Vagina (tissue), 2 donors: ENCODE data around the gene FBXL14. TPM values are rescaled to one million over a fixed set of nuclear protein-coding genes. Genes with fewer than 3 reads are reported as not detected.

Experiments used
- DNase-seq, 2 donors: peaks; one replicate each; pipeline ENCODE4 v3.0.0-alpha.2; 2017; ENCODE audit errors: extremely low spot score in 2 of 2
- H3K27ac ChIP-seq: fragments of 200-600 bp; sonication (generic); one replicate; pipeline ENCODE4 v1.5.1; 2019
- H3K27me3 ChIP-seq: fragments of 200-600 bp; sonication (generic); one replicate; pipeline ENCODE4 v1.5.1; 2019
- H3K36me3 ChIP-seq, 2 donors: fragments of 200-600 bp; sonication (generic); one replicate each; pipeline ENCODE4 v1.5.1; 2017 to 2019
- H3K4me1 ChIP-seq: fragments of 200-600 bp; sonication (generic); one replicate; pipeline ENCODE4 v1.5.1; 2019
- H3K4me3 ChIP-seq, 2 donors: fragments of 200-600 bp; sonication (generic); 1 replicate in 1 of 2; 2 replicates in 1 of 2; pipeline ENCODE4 v1.5.1; 2016 to 2019
- H3K9me3 ChIP-seq: fragments of 200-600 bp; sonication (generic); one replicate; pipeline ENCODE4 v1.5.1; 2019
- CTCF ChIP-seq, 3 experiments: fragments of 450-650 bp in 2 of 3; fragments of 200-600 bp in 1 of 3; sonication (generic) in 1 of 3; IDR thresholded peaks; one replicate each; pipeline ENCODE4 v1.5.1; 2017 to 2019; ENCODE audit warnings: antibody characterized with exemption in 3 of 3, mild to moderate bottlenecking in 2 of 3, moderate library complexity in 2 of 3
- POLR2A ChIP-seq, 2 donors: fragments of 450-650 bp; IDR thresholded peaks; one replicate each; pipeline ENCODE4 v1.6.1; 2017; ENCODE audit warnings: antibody characterized with exemption in 2 of 2, mild to moderate bottlenecking in 2 of 2, moderate library complexity in 2 of 2
- POLR2AphosphoS5 ChIP-seq, 2 donors: sonication (generic); formaldehyde crosslinking; IDR thresholded peaks; one replicate each; pipeline ENCODE4 v1.9.0; 2017; ENCODE audit warnings: antibody characterized with exemption in 2 of 2, mild to moderate bottlenecking in 2 of 2, low read depth in 1 of 2; ENCODE audit not compliant: insufficient read depth in 1 of 2
- intact Hi-C: fragments of 100-400 bp; cut with DNase I; formaldehyde crosslinking; loops from one replicate; pipeline ENCODE4 v1.15.1; 2023
- total RNA-seq: library from RNA; depleted of rRNA; stranded (reverse); fragments of >200 nt; gene quantifications from one replicate; pipeline ENCODE4 v1.2.3, GENCODE V29; 2016

FBXL14 gene
- total RNA-seq, 1 donor from 2014 or later, result 15.2 TPM

- intact Hi-C loops, result no loop called here
- Histone ChIP-seq H3K4me1 (peaks cover 23% of the 10 kb centered on the region), H3K4me3 (peak overlapping the region; percentile 5 to 33), H3K9me3 (no peaks in the 10 kb centered on the region), H3K27me3 (no peaks in the 10 kb centered on the region), H3K27ac (peak overlapping the region; percentile 64), H3K36me3 (no peaks in the 10 kb centered on the region)
- no peak for DNase-seq
- TF ChIP-seq CTCF (IDR thresholded peaks at IDR 0.05) (no peak), POLR2AphosphoS5 (IDR thresholded peaks at IDR 0.05; ENCODE audit: insufficient read depth in 1 of 2, low read depth in 1 of 2) (peak in 1 of 2 donors; percentile 29)
These were observed 18.7 kb downstream of the FBXL14 start for GRCh38 chr12:1575408-1576401.

GRCh38 chr12:1574865-1575259 is 19.5 kb downstream of the FBXL14 start:
- Histone ChIP-seq H3K36me3 (no peaks in the 10 kb centered on the region), H3K9me3 (no peaks in the 10 kb centered on the region), H3K4me1 (peaks cover 23% of the 10 kb centered on the region), H3K27me3 (no peaks in the 10 kb centered on the region), H3K27ac (no peak overlapping the region), H3K4me3 (no peak overlapping the region)
- intact Hi-C loops, result no loop called here
- no peak for DNase-seq
- no peak for TF ChIP-seq POLR2AphosphoS5 (IDR thresholded peaks at IDR 0.05; ENCODE audit: insufficient read depth in 1 of 2, low read depth in 1 of 2)
- TF ChIP-seq POLR2A (IDR thresholded peaks at IDR 0.05), result no peak
- no peak for TF ChIP-seq CTCF (IDR thresholded peaks at IDR 0.05)

GRCh38 chr12:1573960-1574864 is 20.2 kb downstream of the FBXL14 start:
- Histone ChIP-seq H3K4me3 (no peak overlapping the region), H3K9me3 (no peaks in the 10 kb centered on the region), H3K36me3 (no peaks in the 10 kb centered on the region), H3K4me1 (peaks cover 23% of the 10 kb centered on the region), H3K27me3 (no peaks in the 10 kb centered on the region), H3K27ac (no peak overlapping the region)
- intact Hi-C loops, result no loop called here
- no peak for TF ChIP-seq POLR2AphosphoS5 (IDR thresholded peaks at IDR 0.05; ENCODE audit: insufficient read depth in 1 of 2, low read depth in 1 of 2)
- peak in 1 of 2 donors; percentile 99 for DNase-seq

- Histone ChIP-seq H3K36me3 (no peaks in the 10 kb centered on the region), H3K27ac (no peak overlapping the region), H3K9me3 (no peaks in the 10 kb centered on the region), H3K27me3 (no peaks in the 10 kb centered on the region), H3K4me1 (peaks cover 23% of the 10 kb centered on the region), H3K4me3 (no peak overlapping the region)
- intact Hi-C loops, result no loop called here
- DNase-seq, result no peak
- no peak for TF ChIP-seq POLR2A (IDR thresholded peaks at IDR 0.05)
- no peak for TF ChIP-seq POLR2AphosphoS5 (IDR thresholded peaks at IDR 0.05; ENCODE audit: insufficient read depth in 1 of 2, low read depth in 1 of 2)
- no peak for TF ChIP-seq CTCF (IDR thresholded peaks at IDR 0.05)
These were observed 21.6 kb downstream of the FBXL14 start for GRCh38 chr12:1572731-1573130.

GRCh38 chr12:1567852-1568251 is 26.5 kb downstream of the FBXL14 start:
- no peaks in the 10 kb centered on the region for H3K27me3 ChIP-seq
- no peaks in the 10 kb centered on the region for H3K4me1 ChIP-seq
- no peak for DNase-seq
- TF ChIP-seq POLR2A (IDR thresholded peaks at IDR 0.05), result no peak
- TF ChIP-seq CTCF (IDR thresholded peaks at IDR 0.05), result no peak
- no peak for TF ChIP-seq POLR2AphosphoS5 (IDR thresholded peaks at IDR 0.05; ENCODE audit: insufficient read depth in 1 of 2, low read depth in 1 of 2)
- H3K4me3 ChIP-seq, result no peak overlapping the region
- H3K9me3 ChIP-seq, result no peaks in the 10 kb centered on the region
- no peaks in the 10 kb centered on the region for H3K36me3 ChIP-seq
- intact Hi-C loops, result no loop called here
- no peak overlapping the region for H3K27ac ChIP-seq
